HL-60/S4 treated with retinoic acid at 250 ng/mL for 4 days and 3 days (cell line): ENCODE data around the gene UPK2.

ENCODE experiments used
- in situ Hi-C: fragments of 300-500 bp; cut with MboI; formaldehyde crosslinking; loops from 2 replicates; pipeline ENCODE4 v1.7.0; 2022; ENCODE audit warnings: low sequenced_read_pairs

UPK2 gene

DNA sequence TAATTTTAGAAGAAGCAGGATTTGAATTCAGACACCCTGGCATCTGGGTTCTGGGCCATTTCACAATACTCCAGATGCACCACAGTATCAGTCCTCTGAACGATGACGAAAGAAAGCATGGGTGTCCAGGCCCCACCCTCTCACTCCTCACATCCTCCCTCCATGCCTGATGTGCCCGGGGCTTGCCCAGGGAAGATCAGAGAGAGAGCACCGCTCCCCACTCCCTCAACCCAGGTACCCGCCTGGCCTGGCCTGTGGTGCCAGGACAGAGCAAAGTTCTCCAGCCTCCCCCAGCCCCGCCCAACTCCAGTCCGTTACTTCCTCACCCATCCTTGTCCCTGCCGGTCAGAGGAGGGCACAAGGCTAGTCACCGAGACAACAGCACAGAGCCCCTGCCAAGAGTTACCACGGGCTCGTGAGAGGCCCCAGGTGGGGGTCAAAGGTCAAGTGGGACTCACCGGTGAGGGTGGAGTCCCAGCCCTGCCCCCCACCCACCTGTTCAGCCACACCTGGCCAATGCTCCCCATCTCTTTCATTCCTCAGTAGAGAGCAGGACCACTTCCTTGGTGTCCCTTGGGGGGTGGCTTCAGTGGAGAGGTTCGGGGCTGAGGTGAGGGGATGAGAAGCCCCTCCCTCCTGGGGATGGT lies 38.5 kb upstream of the UPK2 start:
- in situ Hi-C loops, result no loop called here

DNA sequence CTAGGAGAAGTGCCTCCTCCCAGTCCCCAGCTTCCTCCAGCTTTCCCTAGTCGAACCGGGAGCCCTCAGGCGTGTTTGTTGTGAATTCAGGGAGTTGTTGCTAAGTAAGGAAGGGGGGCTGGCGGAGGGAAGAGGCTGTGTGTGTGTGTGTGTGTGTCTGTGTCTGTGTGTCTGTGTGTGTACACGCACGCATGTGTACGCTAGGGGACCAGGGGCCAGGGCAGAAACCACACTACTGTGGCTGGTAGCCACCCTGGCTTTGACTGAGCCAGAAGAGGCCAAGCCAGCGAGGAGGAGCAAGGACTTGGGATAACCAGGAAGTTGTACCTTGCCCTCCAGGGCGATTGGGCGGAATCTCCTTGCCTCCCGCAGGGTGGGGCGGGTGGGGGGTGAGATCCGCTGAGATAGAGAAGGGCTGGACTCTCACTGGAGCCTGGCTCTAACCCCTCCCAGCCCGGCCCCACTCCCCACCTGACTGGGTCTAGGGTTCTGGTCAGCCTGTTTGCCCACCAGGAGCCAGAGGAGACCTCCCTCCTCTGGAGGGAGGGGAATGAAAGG lies 37.9 kb upstream of the UPK2 start:
- in situ Hi-C loops, result no loop called here

DNA sequence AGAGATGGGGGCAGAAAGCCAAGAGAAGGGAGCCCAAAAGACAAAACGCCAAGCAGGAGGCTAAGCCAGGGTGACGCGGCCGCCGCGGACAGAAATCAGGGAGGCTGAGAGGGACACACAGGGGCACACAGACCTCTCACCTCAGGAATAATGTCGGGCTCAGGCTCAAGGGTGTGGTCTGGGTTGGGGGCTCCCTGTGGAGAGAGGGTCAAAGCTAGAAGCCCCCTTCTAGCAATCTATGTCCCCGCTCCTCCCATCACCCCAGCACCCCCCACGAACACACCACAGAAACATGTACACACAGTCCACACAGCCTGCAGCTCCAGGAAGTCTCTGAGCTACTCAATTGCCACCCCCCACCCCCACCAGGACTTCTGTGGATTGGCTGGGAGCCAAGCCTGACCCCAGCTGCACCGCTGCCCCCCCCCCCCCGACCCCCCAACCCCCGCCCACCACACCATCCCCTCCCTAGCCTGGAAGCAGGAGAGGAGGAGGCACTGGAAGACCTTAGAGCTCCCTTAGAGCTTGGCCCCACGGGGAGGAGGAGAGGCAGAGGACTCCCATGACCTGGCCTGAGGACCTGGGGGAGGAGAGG lies 37.3 kb upstream of the UPK2 start:
- in situ Hi-C loops, result no loop called here

DNA sequence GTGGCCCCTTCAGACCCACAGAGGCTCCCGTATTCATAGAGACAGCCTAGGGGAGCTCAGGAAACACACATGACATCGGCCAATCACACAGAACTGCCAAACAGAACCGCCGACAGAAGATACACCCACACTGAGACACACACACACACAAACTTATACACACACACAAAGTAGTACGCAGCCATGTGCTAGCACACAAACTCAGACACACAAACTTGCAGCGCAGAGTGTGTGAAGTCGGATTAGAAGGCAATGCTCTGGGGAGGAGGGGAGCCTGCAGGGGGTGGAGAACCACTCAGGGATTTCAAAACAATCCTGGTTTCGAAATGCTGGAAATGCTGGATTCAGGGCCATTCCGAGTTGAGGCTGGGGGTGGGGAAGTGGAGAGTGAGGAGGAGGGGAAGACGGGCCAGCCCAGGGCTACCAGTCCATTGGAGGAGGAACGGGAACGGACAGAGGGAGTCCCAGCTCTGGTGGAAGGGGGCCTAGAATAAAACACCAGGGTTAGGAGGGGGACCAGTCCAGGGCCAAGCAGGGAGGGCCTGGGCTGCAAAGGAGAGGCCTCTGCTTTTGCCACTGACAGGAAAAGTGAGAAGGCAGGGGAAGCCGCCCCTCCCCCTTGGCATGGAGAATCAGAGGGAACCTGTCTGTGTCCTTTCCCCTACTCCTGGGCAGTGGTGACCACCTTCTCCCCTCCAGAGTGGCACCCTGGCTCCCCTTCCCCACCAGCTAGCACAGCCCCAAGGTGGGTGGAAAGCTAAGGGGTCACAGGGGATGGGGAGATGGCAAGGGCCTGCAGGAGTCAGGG lies 34.8 kb upstream of the UPK2 start:
- in situ Hi-C loops, result no loop called here

DNA sequence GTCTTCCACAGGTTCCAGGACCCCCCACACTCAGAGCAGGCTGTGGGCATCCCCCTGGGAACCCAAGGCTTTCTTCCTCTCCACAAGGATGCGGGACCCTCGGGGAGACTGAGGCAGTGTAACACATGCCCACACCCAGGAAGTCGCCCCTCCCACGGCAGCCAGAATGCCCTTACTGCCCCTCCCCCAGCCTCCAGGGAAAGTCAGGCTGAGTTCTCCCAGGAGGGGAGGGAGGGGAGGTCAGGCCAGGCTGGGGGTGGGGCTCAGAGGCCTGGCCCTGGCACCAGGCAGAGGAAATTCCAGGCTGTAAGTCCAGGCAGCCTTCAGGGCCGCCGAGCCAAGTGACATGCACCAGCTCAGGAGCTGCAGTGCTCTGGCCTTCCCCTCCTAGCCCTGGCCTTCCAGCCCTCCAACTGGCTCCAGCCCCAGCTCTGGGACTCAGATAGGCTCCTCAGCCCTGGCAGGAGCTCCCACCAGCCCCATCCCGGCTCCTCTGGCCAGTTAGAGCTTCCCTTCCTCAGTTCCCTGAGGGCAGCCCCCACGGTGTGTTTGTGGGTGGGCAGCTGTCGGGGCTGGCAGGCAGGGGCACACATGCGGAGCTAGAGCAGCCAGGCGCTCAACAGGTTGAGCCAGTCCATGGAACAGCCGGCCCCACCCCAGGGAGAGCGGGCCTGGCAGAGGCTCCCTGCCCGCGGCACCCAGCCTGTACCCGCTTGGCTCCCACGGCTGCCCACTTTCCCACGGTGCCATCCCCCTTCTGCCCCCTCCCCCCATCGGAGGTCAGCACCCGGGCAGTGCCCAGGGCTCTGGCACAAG lies 34.0 kb upstream of the UPK2 start:
- in situ Hi-C loops, result no loop called here

DNA sequence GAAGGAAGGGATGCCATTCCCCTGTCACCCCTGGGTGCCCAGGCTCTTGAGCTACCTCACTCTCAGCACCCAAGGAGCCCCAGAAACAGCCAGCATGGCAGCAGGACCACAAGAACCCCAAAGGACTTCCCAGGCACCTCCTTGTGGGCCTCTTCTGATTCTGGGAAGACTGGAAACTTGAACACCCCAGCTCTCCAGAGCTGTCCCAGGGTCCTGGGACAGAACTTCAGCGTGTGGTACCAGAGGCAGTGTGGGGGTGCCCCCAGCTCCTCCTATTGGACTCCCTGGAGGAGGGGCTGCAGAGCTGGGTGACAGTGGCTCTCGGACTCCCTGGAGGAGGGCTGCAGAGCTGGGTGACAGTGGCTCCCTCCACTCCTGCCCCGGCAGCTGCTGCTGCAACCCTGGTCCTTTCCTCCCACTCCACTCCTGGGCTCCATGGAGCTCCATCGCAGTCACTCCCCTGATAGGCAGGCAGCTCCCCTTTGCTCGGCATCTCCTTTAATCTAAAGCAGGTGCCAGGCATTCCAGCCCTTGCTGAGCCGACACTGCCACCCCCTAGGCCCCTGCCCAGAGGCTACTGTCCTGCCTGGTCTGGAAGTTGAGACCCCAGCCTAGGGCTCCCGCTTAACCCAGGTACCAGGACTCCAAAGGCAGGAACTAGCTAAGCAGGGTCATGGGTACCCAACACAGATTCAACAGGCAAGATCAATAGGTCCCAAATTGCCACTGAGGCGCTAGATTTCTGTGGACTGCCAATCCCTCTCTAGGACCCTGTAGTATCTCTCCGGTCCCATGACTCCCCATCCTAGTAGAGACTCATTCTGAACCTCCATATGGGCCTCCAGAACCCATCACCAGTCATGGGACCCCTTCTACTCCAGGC lies 33.1 kb upstream of the UPK2 start:
- in situ Hi-C loops, result no loop called here

DNA sequence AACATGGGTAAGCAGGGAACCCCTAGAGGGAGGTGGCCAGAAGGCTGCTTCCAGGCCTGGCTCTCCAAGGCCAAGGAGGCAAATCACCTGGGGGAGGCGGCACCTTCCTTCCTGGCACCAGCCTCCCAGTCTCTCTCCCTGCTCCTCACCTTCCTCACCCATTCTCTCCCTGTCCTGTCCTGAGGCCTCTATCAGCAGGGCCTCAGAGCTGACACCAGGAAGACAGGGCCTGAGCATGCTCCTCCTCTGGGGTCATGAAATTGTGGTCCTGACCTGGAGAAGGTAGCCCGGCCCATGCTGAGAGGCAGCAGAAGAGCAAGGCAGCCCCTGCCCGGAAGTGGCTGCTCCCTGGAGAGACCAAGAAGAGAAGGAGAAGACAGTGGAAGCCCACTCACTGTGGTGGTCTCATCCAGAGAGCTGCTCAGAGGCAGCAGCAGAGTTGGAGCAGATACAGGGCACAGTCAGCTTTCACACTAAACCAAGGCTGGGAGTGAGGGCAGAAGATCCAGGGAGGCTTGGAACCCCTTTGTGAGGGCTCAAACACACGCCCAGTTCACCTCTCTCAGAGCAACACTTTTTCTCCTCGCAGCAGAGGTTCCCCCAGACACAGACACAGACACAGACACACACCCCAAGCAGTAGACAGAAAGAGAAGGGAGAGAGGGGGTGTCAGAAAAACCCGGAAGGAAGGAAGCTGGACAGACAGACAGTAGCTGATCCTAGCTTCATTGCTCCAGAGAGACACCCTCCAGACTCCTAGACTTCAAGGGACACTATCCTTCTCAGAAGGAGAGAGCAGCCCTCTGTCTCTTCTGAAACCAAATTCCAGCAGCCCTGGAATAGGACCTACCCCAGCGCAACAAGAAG lies 32.1 kb upstream of the UPK2 start:
- in situ Hi-C loops, result no loop called here

DNA sequence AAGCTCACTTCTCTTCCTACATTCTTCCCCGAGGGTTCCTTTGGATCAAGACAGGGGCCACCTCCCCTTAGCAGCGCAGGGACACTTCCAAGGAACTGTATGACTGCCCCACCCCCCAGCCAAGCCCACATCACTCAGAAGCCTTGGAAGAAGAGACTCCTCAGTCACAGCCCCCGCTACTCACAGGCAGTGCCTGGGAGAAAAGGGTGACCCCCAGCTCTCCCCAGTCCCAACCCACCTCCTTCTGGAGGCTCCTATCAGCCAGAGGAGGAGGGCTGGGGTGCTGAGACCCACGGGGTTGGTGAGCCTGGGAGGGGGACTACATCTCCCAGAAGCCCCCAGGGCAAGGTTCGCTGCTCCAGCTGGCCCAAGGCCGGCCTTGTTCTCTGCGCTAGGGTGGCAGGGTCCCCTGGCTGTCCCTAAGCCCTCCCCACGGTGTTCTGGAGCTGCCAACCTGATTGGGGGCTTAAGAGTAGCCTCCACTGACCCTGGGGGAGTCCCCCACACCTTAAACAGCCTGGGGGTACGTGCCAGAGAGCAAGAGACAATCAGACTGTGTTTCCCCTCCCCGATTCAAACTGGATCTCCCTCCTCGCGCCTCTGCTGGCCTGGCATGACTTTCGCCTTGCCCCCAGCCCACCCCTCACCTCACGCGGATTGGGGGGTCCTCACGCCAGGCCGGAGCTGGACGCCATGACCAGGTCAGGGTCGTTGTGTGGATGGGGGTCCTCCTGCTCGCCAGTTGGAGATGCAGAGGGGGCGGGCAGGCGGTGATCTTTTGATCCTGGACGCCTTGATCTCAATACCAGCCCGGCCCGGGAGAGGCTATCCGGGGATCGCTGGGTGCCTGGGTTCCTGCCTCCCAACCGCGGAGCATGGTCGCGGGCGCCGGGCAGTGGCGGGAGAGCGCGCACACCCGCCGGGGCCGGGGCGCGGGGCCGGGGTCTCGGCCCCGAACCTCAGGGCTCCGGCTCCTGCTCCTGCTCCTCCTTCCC lies 31.2 kb upstream of the UPK2 start:
- in situ Hi-C loops, result no loop called here

DNA sequence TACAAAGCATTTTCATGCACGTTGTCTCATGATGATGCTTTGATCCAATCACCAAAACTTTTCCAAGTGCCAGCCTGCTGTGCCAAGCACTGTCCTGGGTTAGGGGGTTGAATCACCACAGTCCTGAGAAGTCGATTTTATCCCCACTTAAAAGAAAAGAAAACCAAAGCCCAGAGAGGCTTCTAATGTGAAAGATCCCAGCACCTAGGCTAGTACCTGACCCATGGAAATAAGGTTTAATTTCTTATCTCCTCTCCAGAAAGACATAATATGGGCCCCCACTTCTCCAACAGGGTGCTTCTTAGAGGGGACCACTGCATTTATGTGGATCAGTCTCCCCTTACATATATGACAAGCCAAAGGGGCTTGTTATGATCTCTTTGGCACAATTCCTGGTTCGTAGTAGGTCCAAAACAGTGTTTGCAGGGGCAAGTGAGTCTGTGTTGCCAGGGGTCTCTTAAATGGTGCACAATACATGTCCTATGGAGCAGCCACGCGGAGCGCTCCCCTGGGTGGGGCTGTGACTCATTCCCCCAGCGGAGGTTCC lies 28.5 kb upstream of the UPK2 start:
- in situ Hi-C loops, result no loop called here

DNA sequence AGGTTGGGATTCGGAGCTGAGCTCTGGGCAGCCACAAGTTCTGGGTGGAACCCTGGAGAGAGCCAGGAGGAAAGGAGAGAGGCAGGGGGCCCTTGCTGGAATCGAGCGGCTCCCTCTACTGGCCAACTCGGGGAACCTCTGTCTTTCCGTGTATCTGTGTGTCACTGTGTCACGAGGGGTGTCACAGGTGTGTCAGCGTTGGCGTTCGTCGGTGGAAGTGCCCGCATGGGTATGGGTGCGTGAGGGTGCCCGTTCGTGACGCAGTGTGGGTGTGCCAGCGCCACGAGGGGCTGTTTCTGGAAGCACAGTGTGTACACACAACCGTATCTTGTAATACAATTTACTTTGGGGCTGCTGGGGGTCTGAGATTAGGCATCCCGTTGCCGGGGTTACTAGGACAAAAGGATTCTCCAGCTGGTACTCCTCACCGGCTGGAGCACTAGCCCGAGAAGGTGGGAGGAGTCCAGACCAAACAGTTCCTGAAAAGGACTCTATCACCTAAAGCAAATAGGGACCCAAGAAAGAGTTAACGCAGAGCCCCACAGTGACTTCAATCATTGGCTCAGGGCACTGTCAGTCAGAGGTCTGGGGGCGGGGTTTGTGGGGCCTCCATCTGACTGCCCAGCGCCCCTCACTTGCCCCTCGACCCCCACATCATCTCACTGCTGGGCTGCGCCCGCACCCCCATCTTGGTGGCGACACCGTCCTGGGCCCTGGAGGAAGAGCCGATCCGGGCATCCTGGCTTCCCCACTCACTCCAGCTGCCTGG lies 27.8 kb upstream of the UPK2 start:
- in situ Hi-C loops, result no loop called here

DNA sequence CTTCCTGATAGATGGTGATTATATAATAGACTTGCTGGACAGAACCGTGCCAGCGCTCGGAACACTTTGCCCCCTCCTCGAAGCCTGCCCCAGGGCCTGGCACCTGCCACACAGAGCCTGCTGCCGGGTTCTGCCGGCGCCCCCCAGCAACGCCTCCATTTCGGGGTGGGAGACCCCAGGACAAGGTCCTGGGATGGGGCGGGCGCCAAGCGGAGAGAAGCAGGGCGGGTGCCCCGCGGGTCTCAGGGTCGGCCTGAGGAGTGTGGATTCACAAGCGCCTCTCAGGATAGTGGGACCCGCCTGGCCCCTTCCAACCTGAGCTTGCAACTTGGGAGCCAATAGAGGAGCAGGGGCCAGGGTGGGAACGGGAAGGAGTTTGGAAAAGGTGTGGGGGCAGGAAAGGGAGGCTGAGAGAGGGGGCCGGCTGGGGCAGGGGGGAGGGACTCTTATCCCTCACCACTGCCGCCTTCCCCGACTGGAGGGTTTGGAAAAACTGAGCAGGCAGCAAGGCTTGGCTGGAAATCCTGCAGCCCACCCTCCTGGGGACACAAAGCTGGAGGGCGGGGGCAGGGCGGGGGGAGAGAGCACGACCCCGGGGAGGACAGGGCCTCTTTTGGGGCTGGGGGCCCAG lies 27.1 kb upstream of the UPK2 start:
- in situ Hi-C loops, result no loop called here

DNA sequence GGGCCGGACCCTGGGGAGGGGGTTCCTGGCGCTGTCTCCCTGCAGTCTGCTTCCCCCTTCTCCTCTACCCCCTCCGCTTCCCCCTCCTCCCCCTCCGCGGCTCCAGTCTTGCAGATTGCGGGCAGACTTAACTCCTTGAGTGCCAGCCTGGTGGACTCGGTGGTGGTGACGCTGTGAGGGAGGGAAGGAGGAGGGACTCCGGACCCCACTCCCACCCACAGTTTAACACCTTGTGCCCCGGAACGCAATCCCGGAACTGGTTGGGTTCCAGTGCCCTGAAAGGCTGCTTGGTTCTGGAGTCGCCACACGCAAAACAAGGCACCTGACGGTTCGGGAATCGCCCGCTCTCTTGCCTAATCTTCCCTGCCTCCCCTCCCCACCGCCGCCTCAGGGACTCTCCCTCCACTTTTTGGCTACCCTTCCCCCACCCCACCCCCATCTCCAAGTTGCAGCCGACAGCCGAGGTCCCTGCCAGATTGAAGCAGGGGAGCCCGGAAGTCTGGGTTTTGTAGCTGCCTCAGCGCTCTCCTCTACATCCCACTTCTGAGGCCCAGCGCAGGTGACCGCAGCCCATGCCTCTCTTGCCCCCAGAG lies 26.5 kb upstream of the UPK2 start:
- in situ Hi-C loops, result no loop called here

DNA sequence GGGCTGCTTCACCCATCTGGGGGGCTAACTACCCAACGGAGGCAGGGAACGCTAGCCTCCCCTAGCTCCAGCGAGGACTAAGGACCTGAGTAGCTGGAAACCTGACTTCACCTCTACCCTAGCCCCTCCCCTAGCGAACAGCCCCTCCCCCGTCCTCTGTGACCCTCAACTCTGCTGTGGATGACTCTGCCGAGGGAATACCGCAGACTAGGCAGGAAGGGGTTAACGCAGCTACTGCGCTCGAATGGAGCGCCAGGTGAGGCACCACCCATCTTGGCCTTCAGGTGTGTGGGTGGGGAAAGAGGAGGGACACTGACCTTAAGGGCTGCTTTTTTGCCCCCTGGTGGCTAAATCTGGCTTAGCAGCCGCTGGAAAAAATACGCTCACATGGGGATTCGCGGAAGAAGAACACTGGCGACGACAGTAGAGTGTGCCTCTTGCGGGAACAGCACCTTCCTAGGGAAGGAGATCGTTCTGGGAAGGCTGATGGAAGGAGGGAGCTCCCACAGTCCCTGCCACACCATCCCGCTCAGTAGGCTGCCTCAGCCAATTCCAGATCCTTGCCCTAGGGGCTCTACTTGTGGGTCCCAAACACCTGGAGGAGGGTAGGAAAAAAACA lies 25.9 kb upstream of the UPK2 start:
- in situ Hi-C loops, result no loop called here

DNA sequence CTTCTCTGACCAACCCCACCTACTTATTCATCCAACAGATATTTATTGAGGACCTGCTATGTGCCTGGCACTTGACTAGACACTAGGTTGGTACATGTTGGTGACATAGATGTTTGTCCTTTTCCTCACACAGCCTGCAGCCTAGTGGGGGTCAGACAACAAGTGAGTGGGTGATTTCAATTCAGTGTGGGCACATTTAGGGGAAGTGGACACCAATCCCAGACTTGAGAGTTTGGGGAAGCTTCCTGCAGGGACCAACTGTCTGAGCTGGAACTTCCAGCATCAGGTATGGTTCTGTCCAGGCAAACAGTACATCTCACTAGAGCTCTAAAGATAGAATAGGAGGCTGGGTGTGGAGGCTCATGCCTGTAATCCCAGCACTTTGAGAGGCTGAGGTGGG lies 24.5 kb upstream of the UPK2 start:
- in situ Hi-C loops, result no loop called here

DNA sequence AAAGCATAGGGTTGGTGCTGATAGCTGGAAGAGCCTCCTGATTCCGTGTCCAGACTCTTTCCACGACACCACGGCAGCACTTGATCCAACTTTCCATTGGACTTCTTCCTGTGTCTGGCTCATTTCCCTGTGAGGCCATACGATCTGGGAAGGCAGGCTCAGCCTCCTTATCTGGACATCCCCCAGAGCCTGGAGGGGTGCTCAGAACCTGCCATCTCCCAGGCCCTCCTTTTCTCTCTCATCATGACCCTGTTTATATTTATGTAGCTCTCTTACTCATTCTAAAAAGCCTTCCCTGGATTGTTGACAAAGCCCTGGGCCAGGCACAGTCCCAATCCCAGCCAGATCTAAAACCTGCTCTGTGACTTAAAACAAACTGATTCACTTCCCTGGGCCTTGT lies 22.6 kb upstream of the UPK2 start:
- in situ Hi-C loops, result no loop called here

DNA sequence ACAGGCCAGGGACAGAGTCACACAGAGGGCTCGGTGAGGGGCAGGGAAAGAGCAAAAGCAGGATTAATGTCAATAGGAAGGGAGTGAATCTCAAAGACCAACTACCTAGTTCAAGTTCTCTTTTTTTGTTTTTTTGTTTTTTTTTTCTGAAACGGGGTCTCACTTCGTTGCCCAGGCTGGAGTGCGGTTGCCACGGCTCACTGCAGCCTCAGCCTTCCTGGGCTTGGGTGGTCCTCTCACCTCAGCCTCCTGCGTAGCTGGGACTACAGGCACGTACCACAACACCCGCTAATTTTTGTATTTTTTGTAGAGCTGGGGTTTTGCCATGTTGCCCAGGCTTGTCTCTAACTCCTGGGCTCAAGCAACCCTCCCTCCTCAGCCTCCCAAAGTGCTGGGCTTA lies 20.7 kb upstream of the UPK2 start:
- in situ Hi-C loops, result no loop called here
